Medulla oblongata (tissue), 1 donor: ENCODE results near the gene HOXB2.
A peak's percentile ranks its signal among the peaks of the same experiment; 100 is the strongest.

Source experiments
- DNase-seq: peaks from one replicate; pipeline ENCODE4 v3.0.0-alpha.2; 2015; ENCODE audit errors: extremely low spot score

Gene HOXB2

GRCh38 chr17:48545022-48545375 lies at the start of gene HOXB2:
Gene HOXB2, minus strand, starts transcription at chr17:48545109. Its CDS starts 198 bp downstream, at chr17:48544911.
- peak; percentile 77 for DNase-seq

- peak; percentile 85 for DNase-seq
Observed at GRCh38 chr17:48593840-48594537, 49.1 kb upstream of the HOXB2 start.

- no peak for DNase-seq
Observed at GRCh38 chr17:48593126-48593829, 48.4 kb upstream of the HOXB2 start, which contains the start of gene HOXB5. Gene HOXB5, minus strand, starts transcription at chr17:48593779. Its CDS starts 97 bp downstream, at chr17:48593682.

GRCh38 chr17:48592577-48592976 lies 47.7 kb upstream of the HOXB2 start:
- DNase-seq: no peak

GRCh38 chr17:48592057-48592514 lies 47.2 kb upstream of the HOXB2 start:
- no peak for DNase-seq

GRCh38 chr17:48591255-48592056 lies 46.5 kb upstream of the HOXB2 start:
- no peak for DNase-seq

- no peak for DNase-seq
Observed at GRCh38 chr17:48590607-48591161, 45.8 kb upstream of the HOXB2 start.

GRCh38 chr17:48589831-48590606 lies 45.1 kb upstream of the HOXB2 start, which contains the start of gene HOXB3:
Gene HOXB3, minus strand, starts transcription at chr17:48590241. Its CDS starts 37,767 bp downstream, at chr17:48552474.
- no peak for DNase-seq

- no peak for DNase-seq
Observed at GRCh38 chr17:48589060-48589830, 44.3 kb upstream of the HOXB2 start.

GRCh38 chr17:48588528-48588927 lies 43.6 kb upstream of the HOXB2 start:
- DNase-seq: no peak

GRCh38 chr17:48588074-48588415 lies 43.1 kb upstream of the HOXB2 start:
- DNase-seq: no peak

GRCh38 chr17:48587276-48588073 lies 42.6 kb upstream of the HOXB2 start:
- DNase-seq: no peak

GRCh38 chr17:48586355-48587258 lies 41.7 kb upstream of the HOXB2 start:
- no peak for DNase-seq

GRCh38 chr17:48584223-48584741 lies 39.4 kb upstream of the HOXB2 start:
- no peak for DNase-seq

GRCh38 chr17:48583708-48584222 lies 38.9 kb upstream of the HOXB2 start:
- DNase-seq: no peak

GRCh38 chr17:48582750-48583069 lies 37.8 kb upstream of the HOXB2 start:
- DNase-seq: no peak

GRCh38 chr17:48579760-48580554 lies 35.0 kb upstream of the HOXB2 start:
- no peak for DNase-seq

GRCh38 chr17:48579471-48579759 lies 34.5 kb upstream of the HOXB2 start:
- no peak for DNase-seq
